Epithelial cell of proximal tubule (primary cell): ENCODE results near the gene CXCL5. TPM values are rescaled to one million over a fixed set of nuclear protein-coding genes. Genes with fewer than 3 reads are reported as not detected.
"Not testable (repeated sequence)": the region's sequence is repeated elsewhere in the genome, so short reads cannot be mapped to it uniquely, and the experiment has no call there.

Experiments
- DNase-seq: peaks from one replicate; pipeline ENCODE4 v3.0.0-alpha.2; 2011; ENCODE audit warnings: low read depth
- H3K4me3 ChIP-seq: 2 replicates; pipeline ENCODE4 v1.5.1; 2011; ENCODE audit warnings: low read depth, mild to moderate bottlenecking, low read length
- total RNA-seq: library from RNA; depleted of rRNA; stranded (reverse); fragments of >200 nt; gene quantifications from 2 replicates; pipeline ENCODE4 v1.2.3, GENCODE V29; 2015
- TF ChIP-seq, protein P1 (sequence below): conservative IDR thresholded peaks from 2 replicates; pipeline ENCODE4 v1.5.1; 2012; ENCODE audit warnings: low read depth, mild to moderate bottlenecking, low read length

CXCL5 gene
- total RNA-seq, 1 donor from 2014 or later: 32.3 TPM

GRCh38 chr4:73989928-73990327 lies 8.5 kb downstream of the CXCL5 start:
- no peak for DNase-seq

DNA sequence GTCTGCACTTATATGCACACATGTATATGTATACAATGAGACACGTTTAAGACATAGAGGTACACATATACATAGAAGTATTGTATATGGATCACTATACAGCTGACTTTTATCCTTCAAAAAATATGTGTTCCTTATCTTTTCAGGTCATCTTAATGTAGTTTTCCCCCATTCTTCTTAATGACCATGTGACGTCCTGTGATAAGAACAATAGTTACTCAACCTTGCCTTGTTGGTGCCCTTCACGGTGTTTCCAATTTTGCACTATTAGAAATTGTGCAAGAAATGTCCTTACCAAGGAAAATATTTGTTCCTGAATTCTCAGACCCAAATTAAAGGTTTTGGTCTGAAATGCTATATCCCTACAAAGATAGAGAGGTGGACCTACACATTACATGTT lies 9.4 kb downstream of the CXCL5 start:
- H3K4me3 ChIP-seq: no peak overlapping the region
- no peak for DNase-seq
- TF ChIP-seq, protein P1, sequence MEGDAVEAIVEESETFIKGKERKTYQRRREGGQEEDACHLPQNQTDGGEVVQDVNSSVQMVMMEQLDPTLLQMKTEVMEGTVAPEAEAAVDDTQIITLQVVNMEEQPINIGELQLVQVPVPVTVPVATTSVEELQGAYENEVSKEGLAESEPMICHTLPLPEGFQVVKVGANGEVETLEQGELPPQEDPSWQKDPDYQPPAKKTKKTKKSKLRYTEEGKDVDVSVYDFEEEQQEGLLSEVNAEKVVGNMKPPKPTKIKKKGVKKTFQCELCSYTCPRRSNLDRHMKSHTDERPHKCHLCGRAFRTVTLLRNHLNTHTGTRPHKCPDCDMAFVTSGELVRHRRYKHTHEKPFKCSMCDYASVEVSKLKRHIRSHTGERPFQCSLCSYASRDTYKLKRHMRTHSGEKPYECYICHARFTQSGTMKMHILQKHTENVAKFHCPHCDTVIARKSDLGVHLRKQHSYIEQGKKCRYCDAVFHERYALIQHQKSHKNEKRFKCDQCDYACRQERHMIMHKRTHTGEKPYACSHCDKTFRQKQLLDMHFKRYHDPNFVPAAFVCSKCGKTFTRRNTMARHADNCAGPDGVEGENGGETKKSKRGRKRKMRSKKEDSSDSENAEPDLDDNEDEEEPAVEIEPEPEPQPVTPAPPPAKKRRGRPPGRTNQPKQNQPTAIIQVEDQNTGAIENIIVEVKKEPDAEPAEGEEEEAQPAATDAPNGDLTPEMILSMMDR: no peak

More at GRCh38 chr4:73989928-73990327, 8.5 kb downstream of the CXCL5 start:
- H3K4me3 ChIP-seq: no peak overlapping the region
- TF ChIP-seq, protein P1: no peak

DNA sequence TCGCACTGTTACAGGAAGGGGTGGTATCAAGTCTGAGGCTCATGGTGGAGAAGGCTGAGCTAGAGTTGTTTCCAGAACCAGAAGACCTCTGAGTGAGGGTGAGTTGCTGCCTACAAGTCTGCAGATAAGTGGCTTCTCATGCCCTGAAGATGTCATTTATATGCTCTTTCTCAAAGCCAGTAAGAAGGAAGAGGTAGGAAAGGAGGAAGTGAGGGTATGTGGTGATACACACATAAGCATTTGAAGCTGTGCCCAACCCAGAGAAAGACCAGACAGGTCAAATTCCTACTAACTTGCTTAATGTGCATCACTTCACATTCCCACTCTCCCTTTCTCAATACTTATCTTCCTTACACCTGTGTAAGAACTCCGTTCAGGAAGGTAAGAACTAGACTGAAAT lies 10.4 kb downstream of the CXCL5 start, which contains the start of gene PPBP:
Gene PPBP, minus strand, starts transcription at position 130 of the 400 bp plus-strand sequence. Its CDS starts 87 bp downstream, at position 43.
- DNase-seq: no peak
- H3K4me3 ChIP-seq: no peak within 1 kb of the TSS
- TF ChIP-seq, protein P1: no peak

- H3K4me3 ChIP-seq: no peak overlapping the region
- TF ChIP-seq, protein P1: no peak
- DNase-seq: no peak
These were observed 13.0 kb downstream of the CXCL5 start for GRCh38 chr4:73985528-73985852.

- TF ChIP-seq, protein P1: no peak
- H3K4me3 ChIP-seq: no peak overlapping the region
- no peak for DNase-seq
These were observed 13.5 kb downstream of the CXCL5 start for GRCh38 chr4:73984736-73985527.

GRCh38 chr4:73981175-73981574 lies 17.3 kb downstream of the CXCL5 start:
- not testable (repeated sequence) for DNase-seq

GRCh38 chr4:73979407-73979957 lies 19.0 kb downstream of the CXCL5 start:
- H3K4me3 ChIP-seq: no peak overlapping the region
- TF ChIP-seq, protein P1: no peak
- DNase-seq: no peak

More at GRCh38 chr4:73981175-73981574, 17.3 kb downstream of the CXCL5 start:
- H3K4me3 ChIP-seq: not testable (repeated sequence)
